Mucosa of gallbladder (tissue), 1 donor: Measurements from ENCODE around the gene PDK1. TPM values are rescaled to one million over a fixed set of nuclear protein-coding genes. Genes with fewer than 3 reads are reported as not detected.

ENCODE experiments used
- DNase-seq: peaks from one replicate; pipeline ENCODE4 v3.0.0-alpha.2; 2020; ENCODE audit warnings: low spot score
- total RNA-seq: library from RNA; stranded (reverse); gene quantifications from one replicate; pipeline ENCODE4 v1.2.1, GENCODE V29; 2021
- donor health status: DM: no; HTN: no; CAD: no.

The PDK1 gene
- total RNA-seq, 1 donor from 2014 or later = 17.7 TPM

DNA sequence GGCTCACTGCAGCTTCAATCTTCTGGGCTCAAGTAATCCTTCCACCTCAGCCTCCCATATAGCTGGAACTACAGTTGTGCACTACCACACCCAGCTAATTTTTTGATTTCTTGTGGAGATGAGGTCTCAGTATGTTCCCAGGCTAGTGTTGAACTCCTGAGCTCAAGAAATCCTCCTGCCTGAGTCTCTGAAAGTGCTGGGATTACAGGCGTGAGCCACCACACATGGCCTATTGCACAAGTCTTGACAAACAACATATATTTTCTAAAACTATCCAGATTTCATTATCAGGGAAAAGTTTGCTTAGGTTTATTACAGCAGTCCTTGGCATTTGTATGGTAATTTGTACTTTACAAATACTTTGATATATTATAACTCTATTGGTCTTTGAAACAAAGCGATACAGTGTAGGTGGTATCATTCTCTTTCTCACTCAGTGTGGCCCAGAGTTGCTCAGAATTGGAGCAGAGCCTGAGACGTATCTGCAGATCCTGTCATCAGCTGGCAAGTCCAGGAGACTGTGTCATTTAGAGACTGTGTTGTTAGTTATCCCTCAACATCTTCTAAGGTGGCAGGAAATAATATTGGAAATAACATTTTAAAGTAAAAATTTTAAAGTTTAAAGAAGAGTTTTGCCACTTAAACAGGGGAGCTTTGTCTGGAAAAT, 41.4 kb downstream of the PDK1 start:
- no peak for DNase-seq

DNA sequence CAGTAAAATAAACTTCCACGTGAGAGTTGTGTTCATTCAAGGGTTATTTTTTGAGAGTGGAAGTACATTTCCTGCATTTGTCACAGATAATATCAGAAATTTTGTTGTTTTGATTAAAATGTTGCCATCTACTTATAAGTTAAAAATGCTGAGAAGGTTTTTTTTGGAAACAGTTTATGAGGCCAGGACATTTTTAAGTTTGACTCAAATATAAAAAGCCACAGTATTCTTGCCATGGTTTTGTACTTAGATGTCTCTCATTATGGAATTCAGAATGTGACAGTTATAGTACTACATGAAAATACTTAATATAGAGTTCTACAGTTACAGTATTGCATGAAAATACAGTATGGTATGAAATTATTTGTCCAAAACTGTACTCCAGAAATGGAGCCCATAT, 44.1 kb downstream of the PDK1 start:
- DNase-seq = no peak

- no peak for DNase-seq
Measured at GRCh38 chr2:172600557-172601008, 44.7 kb downstream of the PDK1 start.

DNA sequence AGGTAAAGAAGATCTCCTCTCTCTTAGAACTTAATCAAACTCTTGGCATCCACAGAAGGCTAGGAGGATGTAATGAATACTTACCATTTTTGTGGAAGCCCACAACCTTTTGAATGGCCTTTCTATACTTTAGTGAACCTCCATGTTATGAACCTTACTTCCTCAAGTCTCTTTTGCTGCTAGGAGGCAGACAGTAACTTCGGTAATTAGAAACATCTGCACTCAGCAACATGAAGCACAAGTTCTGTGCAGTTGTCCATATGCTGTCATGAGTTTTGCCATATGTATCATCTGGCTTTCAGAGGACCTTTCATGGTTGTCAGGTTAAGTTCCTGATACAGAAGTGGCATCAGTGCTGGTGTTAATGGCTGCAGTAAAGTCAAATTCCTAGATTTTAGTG, 50.4 kb downstream of the PDK1 start:
- no peak for DNase-seq

- DNase-seq = no peak
Measured at GRCh38 chr2:172607379-172607928, 51.6 kb downstream of the PDK1 start.

- no peak for DNase-seq
Measured at GRCh38 chr2:172609488-172609887, 53.6 kb downstream of the PDK1 start.

- no peak for DNase-seq
Measured at GRCh38 chr2:172612051-172612450, 56.2 kb downstream of the PDK1 start.

- no peak for DNase-seq
Measured at GRCh38 chr2:172613040-172613439, 57.1 kb downstream of the PDK1 start.

DNA sequence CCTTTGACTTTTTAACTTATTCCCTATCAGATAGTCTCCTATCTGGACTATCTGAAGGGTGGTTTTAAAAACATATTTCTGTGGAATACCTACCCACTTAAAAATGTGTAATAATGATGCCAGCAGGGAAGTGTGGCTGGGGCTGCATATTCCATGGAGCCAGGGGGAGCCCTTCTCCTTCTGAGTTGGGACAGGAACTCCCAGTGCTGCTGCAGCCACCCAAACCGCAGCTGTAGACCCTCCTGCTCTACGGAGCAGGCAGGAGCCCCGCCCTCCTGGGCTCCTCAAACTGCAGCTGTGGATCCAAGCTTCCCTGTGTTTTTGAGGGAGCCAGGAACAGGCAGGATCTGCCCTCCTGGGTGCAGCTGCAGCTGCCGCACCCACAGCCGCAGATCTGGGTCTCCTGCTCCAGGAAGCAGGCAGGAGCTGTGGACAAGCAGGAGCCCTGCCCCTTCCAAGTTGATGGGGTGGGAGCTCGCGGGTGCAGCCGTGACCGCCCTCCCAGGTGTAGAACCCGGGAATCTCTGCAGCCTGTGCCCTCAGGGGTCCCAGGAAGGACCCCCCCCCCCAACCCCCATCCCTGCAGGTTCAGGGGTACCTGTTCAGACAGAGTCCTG, 57.8 kb downstream of the PDK1 start:
- DNase-seq = no peak

DNA sequence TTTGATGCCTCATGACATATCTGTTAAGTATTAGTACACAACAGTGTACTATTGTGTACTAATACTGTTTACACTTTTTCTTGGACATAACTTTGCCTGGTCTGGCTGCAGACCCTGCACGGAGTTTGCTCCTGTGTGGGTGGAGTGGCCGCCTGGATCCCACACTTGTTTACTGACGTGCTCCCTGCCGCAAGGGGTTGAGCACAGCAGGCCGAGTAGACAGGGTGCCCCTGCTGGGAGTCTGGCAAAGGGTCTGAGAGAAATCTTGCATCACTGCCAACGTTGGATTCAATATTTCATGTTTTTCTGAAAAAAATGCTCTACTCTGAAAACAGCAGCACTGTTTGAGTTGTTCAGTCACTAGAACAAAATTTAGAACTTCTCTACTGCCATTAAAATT, 59.0 kb downstream of the PDK1 start:
- DNase-seq = no peak

GRCh38 chr2:172615727-172616261, 59.9 kb downstream of the PDK1 start:
- no peak for DNase-seq

DNA sequence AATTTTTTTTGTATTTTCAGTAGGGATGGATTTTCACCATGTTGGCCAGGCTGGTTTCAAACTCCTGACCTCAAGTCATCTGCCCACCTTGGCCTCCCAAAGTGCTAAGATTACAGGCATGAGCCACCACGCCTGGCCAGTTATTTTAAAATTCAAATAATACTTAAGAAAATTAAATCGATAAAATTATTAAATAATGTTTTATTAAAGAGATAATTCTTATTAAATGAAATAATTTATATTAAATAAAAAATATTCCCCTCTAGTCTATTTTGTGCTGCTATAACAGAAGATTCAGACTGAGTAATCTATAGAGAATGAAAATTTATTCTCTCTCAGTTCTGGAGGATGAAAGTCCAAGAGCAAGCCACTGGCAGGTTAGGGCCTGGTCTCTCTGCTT, 61.2 kb downstream of the PDK1 start:
- DNase-seq = no peak

- no peak for DNase-seq
Measured at GRCh38 chr2:172623249-172623965, 67.5 kb downstream of the PDK1 start.

DNA sequence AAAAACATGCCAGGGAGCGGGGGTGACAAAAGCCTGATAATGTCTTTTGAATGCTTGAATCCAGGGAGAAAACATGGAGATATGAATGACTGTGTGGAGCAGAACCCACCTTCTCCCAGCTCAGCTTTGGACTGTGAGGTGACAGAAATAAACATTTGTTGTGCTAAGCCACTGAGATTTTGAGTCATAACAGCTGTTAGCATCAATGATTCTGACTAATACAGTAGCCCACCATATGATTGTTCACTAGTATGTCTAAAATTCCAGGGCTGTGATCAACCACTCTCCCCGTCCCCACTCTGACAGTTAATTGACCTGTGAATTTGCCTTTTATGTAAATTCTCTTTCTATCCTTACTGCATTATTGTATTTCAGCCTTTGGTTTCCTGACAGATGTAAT, 69.1 kb downstream of the PDK1 start:
- no peak for DNase-seq

GRCh38 chr2:172627181-172627580, 71.3 kb downstream of the PDK1 start:
- no peak for DNase-seq

DNA sequence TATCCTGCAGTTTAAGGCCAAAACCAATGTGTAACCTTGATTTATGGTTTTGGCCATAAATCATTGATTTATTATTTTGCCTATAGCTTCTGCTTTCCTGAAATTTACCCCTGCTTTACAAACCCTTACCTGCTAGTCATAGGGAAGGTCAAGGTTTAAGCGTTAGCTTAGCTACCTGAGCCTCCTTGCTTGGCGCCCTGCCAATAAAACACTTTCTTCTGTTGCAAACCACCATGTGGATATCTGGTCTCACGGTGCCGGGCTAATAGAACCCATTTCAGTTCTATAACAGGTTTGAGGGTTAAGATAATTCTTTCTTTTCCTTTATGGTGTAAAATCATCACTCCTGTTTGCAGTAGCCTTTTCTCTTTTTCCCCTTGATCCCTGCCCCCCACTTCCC, 72.2 kb downstream of the PDK1 start:
- no peak for DNase-seq

- no peak for DNase-seq
Measured at GRCh38 chr2:172629586-172629985, 73.7 kb downstream of the PDK1 start.

DNA sequence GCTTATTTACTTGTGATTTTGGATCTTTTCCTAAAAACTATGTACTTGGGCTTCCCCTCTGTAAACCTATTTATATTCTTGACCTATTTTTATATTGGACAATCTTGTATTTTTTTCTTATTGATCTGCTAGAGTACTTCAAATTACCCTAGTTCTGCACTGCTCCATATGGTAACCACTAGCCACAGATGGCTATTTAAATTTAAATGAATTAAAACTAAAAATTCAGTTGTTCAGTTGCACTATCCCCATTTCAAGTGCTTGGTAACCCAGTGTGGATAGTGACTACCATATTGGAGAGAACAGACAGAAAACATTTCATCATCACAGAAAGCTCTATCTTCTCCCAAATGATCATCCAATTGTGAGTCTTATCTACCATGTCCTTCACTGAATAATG, 74.3 kb downstream of the PDK1 start:
- DNase-seq = no peak

- no peak for DNase-seq
Measured at GRCh38 chr2:172634477-172634876, 78.6 kb downstream of the PDK1 start.

DNA sequence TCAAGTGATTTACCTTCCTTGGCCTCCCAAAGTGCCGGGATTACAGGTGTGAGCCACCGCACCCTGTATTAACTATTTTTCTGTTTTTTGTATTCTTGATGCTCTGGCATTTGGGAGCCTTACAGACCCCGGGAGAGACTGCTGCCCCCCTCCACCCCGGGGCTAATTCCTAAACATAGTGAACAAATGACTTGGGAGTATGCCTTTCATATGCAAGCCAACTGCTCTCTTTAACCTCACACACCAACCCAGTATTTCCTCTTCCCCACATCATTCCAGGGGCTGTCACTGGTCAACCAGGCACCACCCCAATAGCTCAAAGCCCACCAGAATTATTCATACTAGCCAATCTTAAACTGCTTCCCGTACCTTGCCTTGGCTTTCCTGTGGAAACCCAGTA, 79.7 kb downstream of the PDK1 start:
- DNase-seq = no peak

DNA sequence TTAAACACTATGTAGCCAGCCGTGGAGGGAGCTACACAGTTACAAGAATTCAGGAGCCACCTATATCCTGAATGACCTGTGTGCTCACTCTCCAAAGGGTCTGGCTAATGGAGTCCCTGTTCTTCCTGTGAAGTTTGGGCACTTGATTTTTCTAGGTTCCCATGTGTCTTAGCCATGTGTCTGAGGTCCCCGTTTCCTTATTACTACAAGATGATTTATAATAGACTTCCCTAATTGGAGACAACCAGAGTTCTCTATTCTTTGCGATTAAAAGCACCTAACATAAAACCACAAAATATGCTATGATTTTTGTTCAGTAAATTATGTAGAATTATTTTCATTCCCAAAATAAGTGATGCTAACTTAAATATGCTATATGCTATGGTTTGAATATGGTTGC, 83.4 kb downstream of the PDK1 start:
- DNase-seq = no peak

DNA sequence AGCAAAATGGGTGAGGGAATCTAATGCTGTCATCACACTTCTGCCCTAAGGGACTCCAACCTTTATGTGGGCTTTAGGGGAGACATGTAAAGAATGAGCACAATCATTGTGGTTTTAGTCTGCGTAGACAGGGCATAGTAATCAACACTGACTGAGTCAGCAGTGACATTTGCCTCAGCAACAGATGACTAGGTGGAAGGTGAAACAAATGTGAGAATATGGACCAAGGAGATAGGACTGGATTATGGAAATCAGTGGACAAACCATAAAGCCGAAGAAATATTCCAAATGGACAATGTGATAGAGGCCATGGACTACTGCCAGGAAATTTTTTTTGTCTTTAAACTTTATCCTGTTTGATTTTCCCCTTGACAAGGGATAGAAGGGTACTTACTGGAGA, 83.9 kb downstream of the PDK1 start:
- no peak for DNase-seq

- DNase-seq = no peak
Measured at GRCh38 chr2:172640389-172640788, 84.5 kb downstream of the PDK1 start.
